Measurements from ENCODE around the gene NGB. TPM values are rescaled to one million over a fixed set of nuclear protein-coding genes. Genes with fewer than 3 reads are reported as not detected.
"Not testable (repeated sequence)": the region's sequence is repeated elsewhere in the genome, so short reads cannot be mapped to it uniquely, and the experiment has no call there.

NGB gene
- total RNA-seq, 1 donor from 2014 or later = not detected

DNA sequence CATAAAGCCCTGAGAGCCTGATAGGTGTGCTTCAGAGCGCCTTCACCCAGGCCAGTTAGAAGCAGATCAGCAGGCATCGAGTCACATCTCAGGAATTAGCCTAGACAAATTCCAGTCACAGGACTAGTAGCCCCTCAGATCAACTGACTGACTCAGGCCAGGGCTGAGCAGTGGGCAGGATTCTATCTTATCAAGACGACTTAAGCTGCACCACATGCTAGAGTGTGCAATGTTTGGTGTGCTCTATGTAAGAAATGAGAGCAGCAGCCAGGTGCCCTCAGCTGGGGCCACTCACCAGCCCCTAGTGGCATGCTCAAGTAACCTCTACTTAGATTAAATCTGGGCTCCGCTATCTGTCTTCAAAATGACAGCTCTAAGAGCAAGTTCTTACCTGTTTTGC lies 19.7 kb upstream of the NGB start:
- DNase-seq = no peak

DNA sequence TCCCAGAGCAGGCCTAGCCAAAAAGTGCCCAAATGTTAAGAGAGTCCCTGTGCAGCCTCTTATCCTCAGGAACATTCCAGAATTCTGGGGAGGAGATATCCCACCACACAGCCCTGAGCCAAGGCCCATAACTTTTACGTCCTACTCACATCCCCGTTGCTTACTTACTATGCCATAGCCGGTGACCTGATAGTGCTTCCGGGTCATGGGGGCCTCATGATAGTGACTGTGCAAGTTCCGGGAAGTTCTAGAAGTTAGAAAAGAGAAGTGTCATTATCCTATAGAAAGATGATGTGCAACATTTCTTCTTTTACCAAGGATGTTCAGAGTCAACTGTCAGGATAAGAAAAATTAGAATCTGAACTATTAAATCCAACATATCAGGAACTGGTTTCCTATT lies 15.6 kb upstream of the NGB start:
- DNase-seq = no peak

GRCh38 chr14:77284466-77284865 lies 13.5 kb upstream of the NGB start:
- no peak for DNase-seq

DNA sequence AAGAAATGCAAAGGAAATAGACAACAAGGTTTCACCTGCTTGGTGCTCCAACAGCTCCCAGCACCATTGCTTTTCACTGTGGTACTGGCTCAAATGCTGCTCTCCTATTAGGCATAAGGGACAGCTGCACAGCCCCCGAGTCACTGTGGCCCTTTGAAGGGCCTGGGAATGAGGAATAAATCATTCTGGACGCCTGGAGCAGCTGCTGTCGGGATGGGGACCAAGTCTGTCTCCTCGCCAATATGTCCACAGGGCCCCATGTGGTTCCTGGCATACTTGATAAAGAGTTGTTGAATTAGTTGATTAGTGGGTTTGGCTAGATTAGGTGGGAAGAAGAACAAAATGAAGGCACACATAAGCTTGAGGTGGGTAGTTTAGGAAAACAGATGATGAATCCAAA lies 13.1 kb upstream of the NGB start:
- no peak for DNase-seq

DNA sequence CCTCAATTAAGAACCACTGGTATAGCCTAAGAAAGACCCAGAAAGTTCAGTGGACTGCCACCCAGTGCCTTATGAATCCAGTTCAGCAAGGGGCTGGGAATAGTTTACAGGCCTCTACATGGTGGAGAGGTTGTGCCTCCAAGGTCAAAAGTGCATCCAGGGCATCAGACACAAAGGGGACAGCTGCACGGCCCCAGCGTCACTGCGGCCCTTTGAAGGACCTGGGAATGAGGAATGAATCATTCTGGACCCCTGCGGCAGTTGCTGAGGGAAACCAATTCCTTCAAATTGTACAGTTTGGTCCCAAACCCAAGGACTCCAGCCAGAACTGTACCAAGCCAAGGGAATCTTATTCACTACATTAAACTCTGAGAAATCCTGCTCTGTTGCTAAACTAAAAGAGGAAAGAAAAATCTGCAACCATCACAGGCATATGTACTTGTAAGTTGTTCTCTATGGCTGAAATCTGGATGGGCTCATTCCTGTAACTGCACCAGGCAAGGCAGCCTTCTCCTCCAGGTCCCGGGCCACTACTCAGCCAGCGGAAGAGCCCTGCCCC lies 10.9 kb upstream of the NGB start:
- no peak for DNase-seq

DNA sequence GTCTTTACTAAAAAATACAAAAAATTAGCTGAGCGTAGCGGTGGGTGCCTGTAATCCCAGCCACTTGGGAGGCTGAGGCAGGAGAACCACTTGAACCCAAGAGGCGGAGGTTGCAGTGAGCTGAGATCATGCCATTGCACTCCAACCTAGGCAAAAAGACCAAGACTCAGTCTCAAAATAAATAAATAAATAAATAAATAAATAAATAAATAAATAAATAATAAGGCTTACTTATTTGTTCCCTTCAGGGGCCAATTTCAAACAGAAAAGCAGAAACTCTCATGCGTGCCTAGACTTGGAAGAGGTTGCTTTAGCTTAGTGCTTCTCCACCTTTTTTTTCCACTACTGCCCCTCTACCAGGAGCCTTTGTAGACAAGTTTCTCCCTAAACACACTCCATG lies 9.9 kb upstream of the NGB start:
- not testable (repeated sequence) for DNase-seq

DNA sequence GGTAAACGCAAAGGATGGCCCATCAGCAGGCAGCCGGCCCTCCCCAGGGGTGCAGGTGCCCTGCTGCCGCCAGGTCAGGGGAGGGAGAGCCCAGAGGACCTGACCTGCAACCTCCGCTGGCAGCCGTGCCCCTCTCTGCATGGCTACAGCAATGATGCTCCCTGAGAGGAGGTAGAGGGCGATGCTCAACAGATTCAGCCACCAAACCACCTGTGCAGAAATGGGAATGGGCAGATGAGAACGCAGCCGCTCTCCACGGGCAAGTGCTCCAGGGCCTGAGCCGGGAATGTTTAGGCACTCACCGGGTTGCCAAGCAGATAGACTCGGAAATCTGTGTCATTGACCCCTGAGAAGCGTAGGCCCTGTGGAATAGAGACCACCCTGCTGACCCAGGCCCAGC lies 8.7 kb upstream of the NGB start:
- no peak for DNase-seq

DNA sequence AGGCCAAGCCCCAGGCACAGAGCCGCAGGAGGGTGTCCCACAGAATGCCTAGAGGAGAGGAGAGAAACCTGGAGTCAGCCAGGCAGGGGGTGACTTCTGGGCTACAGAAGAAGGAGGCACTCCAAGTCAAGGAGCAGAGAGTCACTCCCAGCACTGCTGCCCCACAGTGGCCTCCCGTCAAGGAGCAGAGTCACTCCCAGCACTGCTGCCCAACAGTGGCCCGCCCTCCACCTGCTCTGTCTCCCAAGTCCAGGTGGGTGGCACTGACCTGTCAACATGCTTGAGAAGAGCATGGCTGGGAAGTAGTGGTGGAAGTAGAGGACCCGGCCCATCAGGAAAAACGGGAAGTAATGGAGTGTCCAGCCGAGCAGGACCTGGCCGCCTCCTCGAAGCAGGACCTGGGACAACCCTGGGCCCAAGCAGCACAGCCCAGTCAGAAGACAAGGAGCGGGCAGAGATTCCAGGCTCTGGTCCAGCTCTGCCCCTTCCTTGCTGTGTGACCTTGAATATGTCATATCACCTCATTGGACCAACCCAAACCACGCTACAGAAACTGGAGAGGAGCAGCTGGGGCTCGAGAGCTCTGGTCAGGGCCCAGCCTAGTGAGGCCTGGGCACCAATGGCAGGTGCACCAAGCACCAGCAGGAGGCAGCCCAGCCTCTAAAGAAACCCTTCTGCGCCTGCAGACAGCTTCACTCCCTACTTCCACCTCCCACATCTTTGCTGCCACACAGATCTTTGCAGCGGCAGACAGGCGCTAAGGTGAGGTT lies 7.6 kb upstream of the NGB start:
- DNase-seq = no peak

- DNase-seq = no peak
Measured at GRCh38 chr14:77276959-77277358, 6.0 kb upstream of the NGB start.

DNA sequence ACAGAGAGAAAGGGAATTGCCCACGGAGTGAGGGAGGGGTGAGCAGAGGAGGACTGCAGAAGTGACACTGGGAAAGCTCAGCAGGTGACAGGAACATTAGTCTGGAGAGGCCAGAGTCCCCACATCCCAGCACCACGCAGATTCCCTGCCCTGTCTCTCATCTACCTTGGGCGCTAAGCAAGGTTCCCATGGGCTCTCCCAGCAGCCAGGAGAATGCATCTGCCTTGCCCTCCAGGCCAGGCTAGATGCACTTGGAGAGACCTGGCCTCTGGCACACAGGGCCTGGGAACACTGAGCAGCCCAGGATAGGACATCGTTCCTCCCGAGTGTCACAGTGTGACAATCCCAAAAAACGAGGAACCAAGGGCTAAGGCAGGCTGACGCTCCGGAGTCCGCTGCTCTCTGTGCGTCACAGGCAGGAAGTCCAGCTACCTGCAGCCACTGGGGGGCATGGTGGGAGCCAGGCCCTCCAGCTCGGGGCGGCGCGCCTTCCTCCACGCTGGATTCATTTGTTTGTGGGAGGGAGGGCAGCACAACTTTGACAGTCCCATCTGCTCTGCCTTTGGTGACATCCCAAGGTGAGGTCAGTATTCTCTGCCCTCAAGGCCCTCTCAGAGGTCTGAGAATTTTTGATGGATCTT lies 5.4 kb upstream of the NGB start:
- DNase-seq = no peak

- DNase-seq = no peak
Measured at GRCh38 chr14:77275601-77276017, 4.6 kb upstream of the NGB start.

GRCh38 chr14:77275041-77275580 lies 4.1 kb upstream of the NGB start:
- DNase-seq = no peak

DNA sequence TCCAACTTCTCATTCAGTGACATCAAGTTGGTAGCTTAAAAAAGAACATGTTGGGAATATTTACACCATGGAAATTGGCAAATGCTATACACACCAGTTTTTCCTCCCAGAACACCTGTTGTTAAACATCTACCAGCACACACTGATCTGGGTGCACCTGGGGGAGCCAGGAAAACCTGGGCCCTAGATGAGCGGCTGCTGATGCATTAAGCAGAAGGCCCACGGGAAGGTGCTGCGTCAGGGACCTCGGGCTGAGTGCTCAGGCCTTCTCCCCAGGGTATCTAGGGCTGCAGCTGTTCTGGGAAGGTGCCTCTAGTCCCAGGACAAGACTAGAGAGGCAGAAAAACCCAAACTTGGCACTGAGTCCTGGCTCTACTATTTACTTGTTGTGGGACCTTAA lies 2.8 kb upstream of the NGB start:
- no peak for DNase-seq

GRCh38 chr14:77272261-77272660 lies 1.3 kb upstream of the NGB start:
- no peak for DNase-seq

- no peak for DNase-seq
Measured at GRCh38 chr14:77270361-77271112, 469 bp downstream of the NGB start.

DNA sequence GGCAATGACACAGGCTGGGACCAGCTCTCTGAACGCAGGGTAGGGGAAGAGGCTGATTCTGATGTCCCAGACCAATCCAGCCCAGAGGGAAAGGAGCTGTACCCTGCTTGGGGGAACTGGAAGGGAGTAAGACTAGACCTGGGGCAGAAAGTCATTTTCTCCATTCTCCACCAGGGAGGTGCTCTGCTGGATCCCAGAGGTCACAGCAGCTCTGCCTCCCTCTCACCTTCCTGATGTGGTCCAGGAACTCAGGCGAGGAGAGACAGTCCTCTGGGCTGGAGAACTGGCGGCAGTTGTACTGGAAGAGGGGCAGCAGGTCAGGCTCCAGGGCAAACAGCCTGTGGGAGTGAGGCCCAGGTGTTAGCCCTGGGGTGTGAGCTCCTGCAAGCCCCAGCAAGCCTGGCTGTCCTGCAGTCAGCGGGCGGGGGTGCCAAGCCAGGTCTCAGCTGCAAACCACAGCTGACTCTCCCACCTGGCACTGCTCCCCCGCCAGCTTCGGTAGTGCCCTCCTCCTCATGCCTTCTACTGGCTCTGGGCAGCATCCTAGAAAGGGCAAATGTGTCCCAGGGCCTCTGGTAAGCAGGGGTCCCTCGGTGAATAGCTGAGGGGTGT lies 1.9 kb downstream of the NGB start:
- DNase-seq = no peak

DNA sequence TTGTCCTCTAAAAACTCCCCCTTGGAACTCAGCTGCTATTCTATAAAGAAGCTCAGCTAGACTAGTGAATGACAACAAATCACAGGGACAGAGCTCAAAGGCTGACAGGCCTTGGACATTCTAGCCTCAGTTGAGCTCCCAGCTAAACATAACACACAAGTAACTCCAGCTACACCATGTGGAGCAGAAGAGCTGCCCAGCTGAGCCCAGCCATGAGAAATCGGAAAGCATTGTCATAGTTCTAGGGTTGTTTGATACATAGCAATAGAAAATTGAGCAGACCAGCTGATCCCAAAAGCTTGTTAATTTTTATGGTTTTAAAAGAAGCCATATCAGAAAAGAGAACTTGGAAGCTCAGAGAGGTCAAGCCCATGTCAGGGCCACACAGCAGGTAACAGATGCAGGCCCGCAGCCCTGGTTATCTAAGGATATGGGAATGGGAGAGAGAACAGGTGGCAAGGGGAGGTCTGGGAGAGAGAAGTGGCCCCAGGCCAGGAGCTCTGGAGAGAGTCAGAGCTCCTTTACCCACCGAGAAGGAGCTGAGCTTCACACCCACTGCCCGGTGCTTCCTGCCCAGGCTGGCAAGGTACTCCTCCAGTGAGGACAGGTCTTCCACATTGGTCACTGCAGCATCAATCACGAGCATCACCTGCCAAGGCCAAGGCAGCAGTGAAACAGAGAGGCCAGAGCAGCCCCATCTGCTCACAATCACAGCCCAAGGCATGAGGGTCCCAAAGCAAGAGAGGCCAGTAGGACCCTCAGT lies 2.9 kb downstream of the NGB start:
- DNase-seq = no peak

DNA sequence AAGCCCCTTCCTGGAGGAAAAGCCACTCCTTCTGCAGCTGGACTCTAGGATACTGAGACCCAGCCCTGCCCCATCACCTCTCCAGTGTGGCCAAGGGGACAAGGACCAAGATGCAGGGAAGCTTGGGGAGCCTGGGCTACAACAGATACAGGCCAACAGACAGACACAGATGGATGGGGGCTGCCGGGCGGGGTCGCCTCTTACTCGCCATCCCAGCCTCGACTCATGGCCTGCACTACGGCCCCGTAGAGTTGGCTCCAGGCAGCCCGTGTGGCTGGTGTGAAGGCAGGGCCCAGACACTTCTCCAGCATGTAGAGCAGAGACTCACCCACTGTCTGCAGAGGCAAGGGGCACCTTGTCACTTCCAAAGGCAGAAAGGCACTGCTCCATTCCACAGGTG lies 4.7 kb downstream of the NGB start:
- no peak for DNase-seq

DNA sequence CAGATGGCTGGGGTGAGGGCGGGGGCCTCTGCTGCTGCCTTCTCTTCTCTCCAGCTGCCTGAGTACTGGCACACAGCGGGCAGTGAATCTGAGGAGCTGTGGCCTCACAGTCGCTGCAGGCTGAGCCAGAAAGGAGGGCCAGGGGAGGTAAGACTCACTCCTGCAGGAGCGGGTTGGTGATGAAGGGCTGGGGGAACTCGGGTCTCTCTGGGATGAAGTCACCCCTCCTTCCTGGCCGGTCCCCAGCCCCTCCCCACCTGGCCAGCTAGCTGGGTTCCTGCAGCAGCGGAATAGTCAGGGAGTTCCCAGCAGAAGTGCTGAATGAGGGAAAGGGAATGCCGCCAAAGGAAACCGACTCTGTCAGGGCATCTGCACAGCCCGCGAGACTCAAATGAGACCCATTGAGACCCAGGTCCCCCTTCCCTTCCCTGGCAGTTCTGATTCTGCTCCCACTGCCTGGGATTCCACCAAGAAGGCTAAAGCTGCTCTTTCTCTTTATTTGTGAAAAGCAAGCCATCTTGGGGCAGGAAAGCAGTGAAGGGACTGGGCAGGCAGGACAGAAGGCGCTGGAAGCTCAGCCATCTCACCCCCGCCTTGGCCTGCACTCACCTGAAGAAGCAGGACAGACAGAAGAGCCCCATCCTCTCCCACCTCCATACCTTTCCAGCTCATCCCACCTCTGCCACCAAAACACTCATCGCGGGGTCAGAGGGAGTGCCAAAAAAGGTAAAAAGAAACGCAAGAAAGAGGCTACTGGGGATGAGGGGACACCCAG lies 5.3 kb downstream of the NGB start:
- no peak for DNase-seq

GRCh38 chr14:77265187-77265515 lies 5.9 kb downstream of the NGB start:
- DNase-seq = no peak

DNA sequence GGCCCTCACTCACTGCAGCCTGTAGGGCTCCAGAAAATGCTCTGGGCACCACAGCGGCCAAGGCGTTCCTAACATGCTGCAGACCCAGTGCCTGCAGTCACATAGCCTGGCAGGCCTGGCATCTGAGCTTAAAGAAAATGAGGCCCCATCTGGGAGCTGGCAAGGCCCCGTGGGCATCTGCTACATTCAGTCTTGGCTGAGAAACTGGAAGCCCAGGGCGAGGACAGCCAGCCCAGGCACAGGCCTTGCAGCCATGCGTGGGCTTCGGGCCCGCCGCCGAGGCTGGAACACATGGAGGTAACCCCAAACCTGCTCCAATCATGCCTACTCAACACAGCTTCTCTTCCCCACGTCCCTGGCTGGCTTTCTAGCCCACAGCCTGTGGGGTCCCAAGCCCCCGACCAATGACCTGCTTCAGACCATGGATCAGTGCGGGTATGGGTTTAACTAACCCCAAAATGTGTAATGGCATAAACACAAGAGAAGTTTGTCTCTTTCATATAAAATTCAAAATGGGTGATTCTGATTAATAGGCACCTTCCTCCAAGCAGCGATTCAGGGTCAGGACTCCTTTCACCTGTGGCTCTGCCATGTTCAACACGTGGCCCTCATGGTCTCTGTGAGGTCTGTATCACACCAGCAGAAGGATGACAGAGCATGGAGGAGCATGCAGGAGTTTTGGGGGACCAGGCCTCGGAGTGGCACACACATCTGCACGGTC lies 6.4 kb downstream of the NGB start:
- no peak for DNase-seq
